ENCODE measurements around the gene FAM9C. TPM values are rescaled to one million over a fixed set of nuclear protein-coding genes. Genes with fewer than 3 reads are reported as not detected.

Gene FAM9C
- total and polyA plus RNA-seq, 9 of the 15 experiments (the other 6 are each of a cell fraction or from before 2014, with no cell fraction given), result not detected

DNA sequence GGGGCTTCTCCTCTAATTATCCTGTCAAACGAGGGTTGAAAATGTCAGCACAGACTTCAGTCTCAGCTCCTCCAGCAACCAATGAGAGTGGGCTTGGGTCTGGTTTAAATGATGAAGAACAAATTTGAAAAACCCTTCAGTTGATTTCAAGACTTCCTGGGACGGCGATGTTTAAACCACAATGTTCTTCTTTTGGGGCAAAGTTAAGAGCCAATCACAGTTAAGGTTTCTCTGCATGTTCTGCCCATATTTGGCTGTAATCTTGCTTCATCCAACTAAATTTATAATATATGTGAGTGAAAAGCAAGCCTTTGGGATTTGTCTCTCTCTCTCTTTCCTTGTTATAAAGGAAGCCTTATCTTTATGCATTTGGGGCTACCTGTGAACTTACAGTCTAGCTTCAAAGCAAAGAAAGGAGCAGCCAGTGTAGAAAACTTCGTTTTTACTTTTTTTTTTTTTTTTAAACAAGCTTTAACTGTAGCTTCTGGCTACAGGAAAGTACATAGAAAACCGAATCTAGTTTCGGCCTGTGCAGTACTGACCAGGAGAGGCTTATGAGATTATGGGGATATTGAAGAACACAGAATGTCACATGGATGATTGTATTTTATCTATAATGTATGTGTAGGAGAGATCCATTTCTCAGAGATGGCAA lies 46.8 kb upstream of the FAM9C start:
- no TSS peak for BruUV-seq (replicated peaks)
- H3K4me2 ChIP-seq (ENCODE audit: insufficient read depth, low read length), result peak overlapping the region; percentile 1; the same call in 1 of the 2 replicates
- H3K27me3 ChIP-seq (ENCODE audit: control insufficient read depth in 2 of 2, insufficient read depth in 2 of 2, low read length in 2 of 2), result no peaks in the 10 kb centered on the region
- no peaks in the 10 kb centered on the region for H3K79me2 ChIP-seq (ENCODE audit: control insufficient read depth, insufficient read depth, low read length)
- no peaks in the 10 kb centered on the region for H3K36me3 ChIP-seq (ENCODE audit: control insufficient read depth, insufficient read depth, low read length)
- no peak for ATAC-seq
- H3K9ac ChIP-seq (ENCODE audit: insufficient read depth in 1 of 2, low read depth in 2 of 2, low read length in 2 of 2), result 0 out of 4 replicates have a peak overlapping the region, but pooled peaks of 1 of the 2 experiments have one; percentile 35
- no peak overlapping the region for H3K4me3 ChIP-seq
- H3K9me3 ChIP-seq (replicated peaks; ENCODE audit: control insufficient read depth, insufficient read depth, low read depth, low read length), result no peaks in the 10 kb centered on the region
- peak overlapping the region; percentile 96 for H2AFZ ChIP-seq (ENCODE audit: low read depth, low read length)
- ChIA-PET POLR2A (interaction anchor here (1.0 to 1.7 kb wide), 6 partner anchors 9 to 17 kb away, joined by 3 to 5 read pairs (median 3); no protein-coding TSS in a partner anchor), CTCF (ENCODE audit: low intra/inter-chr PET ratio) (no interaction called here)
- FAIRE-seq, result no peak
- peak overlapping the region; percentile 74; the same call in 1 of the 3 replicates for H3K27ac ChIP-seq (ENCODE audit: extremely low read depth, low read depth, low read length)
- WGBS (ENCODE audit: insufficient coverage, low coverage, missing lambda C conversion rate), result 71% methylated on average over 4 of the region's 6 CpGs
- H3K9me1 ChIP-seq (ENCODE audit: control insufficient read depth, insufficient read depth, low read length), result no peaks in the 10 kb centered on the region
- DNase-seq (ENCODE audit: extremely low read depth in 1 of 4, low spot score in 3 of 4), result no peak
- intact Hi-C loops (cut with micrococcal nuclease) (loop anchor here (10.0 kb wide), 1 partner anchor 394 kb away; no protein-coding TSS in a partner anchor), in situ Hi-C loops (cut with MboI) (no loop called here)
- no peaks in the 10 kb centered on the region for H4K20me1 ChIP-seq (replicated peaks; ENCODE audit: control insufficient read depth, insufficient read depth, low read length)
- H3K4me1 ChIP-seq (replicated peaks in 1 of 2; ENCODE audit: control insufficient read depth in 2 of 2, insufficient read depth in 2 of 2, low read length in 2 of 2), result peaks cover 6 to 23% of the 10 kb centered on the region in 2 experiments; a peak in 3 of 5 replicates
- TF ChIP-seq MYNN (IDR thresholded peaks at IDR 0.05), result no peak
- no peak for TF ChIP-seq MYNN (CRISPR knock-in tag; IDR thresholded peaks at IDR 0.05)
- no peak for TF ChIP-seq TAF1 (IDR thresholded peaks at IDR 0.05; ENCODE audit: control insufficient read depth, extremely low read depth, insufficient read depth, low read length, severe bottlenecking)
- TF ChIP-seq GATAD2A (IDR thresholded peaks at IDR 0.05), result no peak
- TF ChIP-seq NCOA1 (IDR thresholded peaks at IDR 0.05; ENCODE audit: low read depth), result no peak
- no peak for TF ChIP-seq FOS (IDR thresholded peaks at IDR 0.05; ENCODE audit: extremely low read depth, insufficient read length)
- peak in 1 of 2 experiments; percentile 67; a peak in 2 of 4 replicates for TF ChIP-seq SRF (CRISPR knock-in tag; IDR thresholded peaks at IDR 0.05)
- TF ChIP-seq RBM22 (IDR thresholded peaks at IDR 0.05; ENCODE audit: low read depth, low read length, poor library complexity, severe bottlenecking), result no peak
- peak; percentile 71 for TF ChIP-seq ZBTB40 (IDR thresholded peaks at IDR 0.05)
- TF ChIP-seq ZBTB40 (CRISPR knock-in tag; IDR thresholded peaks at IDR 0.05), result peak; percentile 30; the same call in 1 of the 2 replicates
- no peak for TF ChIP-seq SMAD1 (IDR thresholded peaks at IDR 0.05; ENCODE audit: low read depth, low read length, partially characterized antibody)
- TF ChIP-seq SMAD2 (IDR thresholded peaks at IDR 0.05; ENCODE audit: low read depth, low read length), result no peak
- no peak for TF ChIP-seq IRF2 (CRISPR knock-in tag; IDR thresholded peaks at IDR 0.05)
- TF ChIP-seq BRD9 (IDR thresholded peaks at IDR 0.05; ENCODE audit: low read depth, partially characterized antibody), result no peak
